SK-N-SH treated with all-trans-retinoic acid at 6 μM for 48 hours (cell line): ENCODE data around the gene STXBP1.

Experiments used
- ATAC-seq: fragments of 200-7000 bp; cut with Tn5 transposase; 3 replicates; pipeline ENCODE4 v1.9.1; 2020; ENCODE audit warnings: mild to moderate bottlenecking, moderate library complexity
- BACH2 ChIP-seq: fragments of 250-450 bp; sonication (Bioruptor Pico); IDR thresholded peaks from 2 replicates; pipeline ENCODE4 v1.9.0; 2021; ENCODE audit warnings: mild to moderate bottlenecking, borderline replicate concordance
- ESRRG ChIP-seq: fragments of 250-450 bp; sonication (Bioruptor Pico); IDR thresholded peaks from 2 replicates; pipeline ENCODE4 v1.6.1; 2021; ENCODE audit warnings: mild to moderate bottlenecking
- GLIS3 ChIP-seq: fragments of 250-450 bp; sonication (Bioruptor Pico); IDR thresholded peaks from 2 replicates; pipeline ENCODE4 v1.5.0; 2020; ENCODE audit warnings: mild to moderate bottlenecking, moderate library complexity
- ISL1 ChIP-seq: fragments of 250-450 bp; sonication (Bioruptor Pico); IDR thresholded peaks from 2 replicates; pipeline ENCODE4 v2.1.2; 2022; ENCODE audit warnings: mild to moderate bottlenecking, moderate library complexity
- OSR1 ChIP-seq: fragments of 250-450 bp; sonication (Bioruptor Pico); IDR thresholded peaks from 2 replicates; pipeline ENCODE4 v1.8.0; 2022; ENCODE audit warnings: moderate library complexity, mild to moderate bottlenecking, inconsistent platforms
- RARB ChIP-seq: fragments of 250-450 bp; sonication (Bioruptor Pico); IDR thresholded peaks from 2 replicates; pipeline ENCODE4 v1.8.0; 2021; ENCODE audit warnings: mild to moderate bottlenecking, moderate library complexity
- SNAI2 ChIP-seq: fragments of 250-450 bp; sonication (Bioruptor Pico); IDR thresholded peaks from 2 replicates; pipeline ENCODE4 v1.5.0; 2020; ENCODE audit warnings: mild to moderate bottlenecking, moderate library complexity
- TCF4 ChIP-seq: fragments of 250-450 bp; sonication (Bioruptor Pico); IDR thresholded peaks from 2 replicates; pipeline ENCODE4 v1.8.0; 2021; ENCODE audit warnings: mild to moderate bottlenecking, moderate library complexity, borderline replicate concordance
- TOX ChIP-seq: fragments of 250-450 bp; sonication (Bioruptor Pico); IDR thresholded peaks from 2 replicates; pipeline ENCODE4 v1.8.0; 2021; ENCODE audit warnings: mild to moderate bottlenecking, moderate library complexity, borderline replicate concordance
- ZC3H10 ChIP-seq: fragments of 250-450 bp; sonication (Bioruptor Pico); IDR thresholded peaks from 2 replicates; pipeline ENCODE4 v1.5.1; 2021; ENCODE audit warnings: mild to moderate bottlenecking, moderate library complexity
- ZFP30 ChIP-seq: fragments of 450-650 bp; formaldehyde crosslinking; IDR thresholded peaks from 2 replicates; pipeline ENCODE4 v1.5.0; 2022; ENCODE audit warnings: mild to moderate bottlenecking, moderate library complexity
- ZNF565 ChIP-seq: fragments of 450-650 bp; formaldehyde crosslinking; conservative IDR thresholded peaks from 2 replicates; pipeline ENCODE4 v1.5.0; 2020; ENCODE audit warnings: low read depth, mild to moderate bottlenecking, moderate library complexity
- ZNF70 ChIP-seq: fragments of 450-650 bp; formaldehyde crosslinking; IDR thresholded peaks from 2 replicates; pipeline ENCODE4 v1.5.0; 2020; ENCODE audit warnings: mild to moderate bottlenecking, moderate library complexity
- ZNF8 ChIP-seq: fragments of 450-650 bp; formaldehyde crosslinking; IDR thresholded peaks from 2 replicates; pipeline ENCODE4 v1.5.0; 2020; ENCODE audit warnings: mild to moderate bottlenecking, moderate library complexity
- TF ChIP-seq, protein P1 (sequence below): fragments of 250-450 bp; sonication (Bioruptor Pico); IDR thresholded peaks from 2 replicates; pipeline ENCODE4 v1.5.0; 2020; ENCODE audit warnings: mild to moderate bottlenecking, moderate library complexity
- TF ChIP-seq, protein P2 (sequence below): fragments of 250-450 bp; sonication (Bioruptor Pico); IDR thresholded peaks from 2 replicates; pipeline ENCODE4 v1.5.1; 2021; ENCODE audit warnings: mild to moderate bottlenecking, moderate library complexity
- TF ChIP-seq, protein P3 (sequence below): fragments of 250-450 bp; sonication (Bioruptor Pico); IDR thresholded peaks from 2 replicates; pipeline ENCODE4 v1.5.1; 2020; ENCODE audit warnings: low read depth, mild to moderate bottlenecking, moderate library complexity
- TF ChIP-seq, protein P4 (sequence below): fragments of 250-450 bp; sonication (Bioruptor Pico); IDR thresholded peaks from 2 replicates; pipeline ENCODE4 v1.8.0; 2020; ENCODE audit warnings: mild to moderate bottlenecking, moderate library complexity, borderline replicate concordance
- TF ChIP-seq, protein P5 (sequence below): fragments of 250-450 bp; sonication (Bioruptor Pico); IDR thresholded peaks from 2 replicates; pipeline ENCODE4 v1.8.0; 2021; ENCODE audit warnings: low read depth, mild to moderate bottlenecking, moderate library complexity, borderline replicate concordance

STXBP1 gene

DNA sequence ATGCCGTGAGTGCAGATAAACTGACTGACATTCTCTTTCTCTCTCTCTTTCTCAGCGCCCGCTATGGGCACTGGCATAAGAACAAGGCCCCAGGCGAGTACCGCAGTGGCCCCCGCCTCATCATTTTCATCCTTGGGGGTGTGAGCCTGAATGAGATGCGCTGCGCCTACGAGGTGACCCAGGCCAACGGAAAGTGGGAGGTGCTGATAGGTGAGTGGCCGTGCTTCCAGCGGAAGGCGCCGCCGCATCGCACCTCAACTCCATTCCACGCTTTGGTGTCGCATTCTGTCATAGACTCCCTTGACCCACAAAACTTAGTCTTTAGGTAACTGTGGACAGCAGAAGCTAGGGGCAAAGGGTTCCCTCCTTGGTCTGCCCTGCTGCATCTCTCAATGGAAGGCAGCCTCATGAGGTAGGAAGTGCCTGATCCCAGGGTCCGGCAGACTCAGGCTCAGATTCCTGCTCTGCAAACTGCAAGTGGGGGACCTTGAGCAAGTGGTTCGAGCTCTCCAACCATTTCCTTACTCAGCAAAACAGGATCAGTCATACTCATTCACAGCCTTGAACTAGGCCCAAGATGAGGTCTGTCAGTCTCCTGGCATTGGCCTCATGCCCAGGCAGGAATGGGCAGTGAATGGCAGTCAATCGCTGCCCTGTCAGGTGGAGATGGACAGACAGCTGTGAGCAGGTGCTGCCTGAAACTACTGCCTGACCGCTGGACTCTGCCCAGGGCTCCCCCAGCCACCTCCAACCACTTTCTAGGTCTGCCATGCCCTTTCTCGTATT lies 70.5 kb downstream of the STXBP1 start (continued):
- TF ChIP-seq, protein P1, sequence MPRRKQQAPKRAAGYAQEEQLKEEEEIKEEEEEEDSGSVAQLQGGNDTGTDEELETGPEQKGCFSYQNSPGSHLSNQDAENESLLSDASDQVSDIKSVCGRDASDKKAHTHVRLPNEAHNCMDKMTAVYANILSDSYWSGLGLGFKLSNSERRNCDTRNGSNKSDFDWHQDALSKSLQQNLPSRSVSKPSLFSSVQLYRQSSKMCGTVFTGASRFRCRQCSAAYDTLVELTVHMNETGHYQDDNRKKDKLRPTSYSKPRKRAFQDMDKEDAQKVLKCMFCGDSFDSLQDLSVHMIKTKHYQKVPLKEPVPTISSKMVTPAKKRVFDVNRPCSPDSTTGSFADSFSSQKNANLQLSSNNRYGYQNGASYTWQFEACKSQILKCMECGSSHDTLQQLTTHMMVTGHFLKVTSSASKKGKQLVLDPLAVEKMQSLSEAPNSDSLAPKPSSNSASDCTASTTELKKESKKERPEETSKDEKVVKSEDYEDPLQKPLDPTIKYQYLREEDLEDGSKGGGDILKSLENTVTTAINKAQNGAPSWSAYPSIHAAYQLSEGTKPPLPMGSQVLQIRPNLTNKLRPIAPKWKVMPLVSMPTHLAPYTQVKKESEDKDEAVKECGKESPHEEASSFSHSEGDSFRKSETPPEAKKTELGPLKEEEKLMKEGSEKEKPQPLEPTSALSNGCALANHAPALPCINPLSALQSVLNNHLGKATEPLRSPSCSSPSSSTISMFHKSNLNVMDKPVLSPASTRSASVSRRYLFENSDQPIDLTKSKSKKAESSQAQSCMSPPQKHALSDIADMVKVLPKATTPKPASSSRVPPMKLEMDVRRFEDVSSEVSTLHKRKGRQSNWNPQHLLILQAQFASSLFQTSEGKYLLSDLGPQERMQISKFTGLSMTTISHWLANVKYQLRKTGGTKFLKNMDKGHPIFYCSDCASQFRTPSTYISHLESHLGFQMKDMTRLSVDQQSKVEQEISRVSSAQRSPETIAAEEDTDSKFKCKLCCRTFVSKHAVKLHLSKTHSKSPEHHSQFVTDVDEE (CRISPR knock-in tag): no peak

DNA sequence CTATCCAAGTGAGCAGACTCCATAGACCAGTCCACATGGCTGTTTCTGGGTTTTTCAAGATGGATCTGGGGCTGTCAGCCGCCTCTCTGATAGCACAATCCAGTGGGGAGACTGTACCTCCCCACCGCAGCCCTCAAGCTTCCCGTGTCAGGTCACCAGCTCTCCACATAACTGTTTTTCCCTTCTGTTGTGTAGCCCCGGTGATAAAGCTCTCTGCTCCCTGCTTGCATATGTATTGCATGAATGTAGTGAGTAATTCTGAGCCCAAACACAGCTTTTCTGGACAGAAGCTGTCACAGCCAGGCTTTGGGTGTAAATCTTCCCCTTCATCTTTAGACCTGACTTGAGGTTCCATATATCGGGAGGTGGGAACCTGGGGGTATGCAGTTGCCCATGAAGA lies 71.6 kb downstream of the STXBP1 start:
- TF ChIP-seq, protein P1 (CRISPR knock-in tag): no peak
- TF ChIP-seq ESRRG (CRISPR knock-in tag): no peak
- ATAC-seq: no peak

DNA sequence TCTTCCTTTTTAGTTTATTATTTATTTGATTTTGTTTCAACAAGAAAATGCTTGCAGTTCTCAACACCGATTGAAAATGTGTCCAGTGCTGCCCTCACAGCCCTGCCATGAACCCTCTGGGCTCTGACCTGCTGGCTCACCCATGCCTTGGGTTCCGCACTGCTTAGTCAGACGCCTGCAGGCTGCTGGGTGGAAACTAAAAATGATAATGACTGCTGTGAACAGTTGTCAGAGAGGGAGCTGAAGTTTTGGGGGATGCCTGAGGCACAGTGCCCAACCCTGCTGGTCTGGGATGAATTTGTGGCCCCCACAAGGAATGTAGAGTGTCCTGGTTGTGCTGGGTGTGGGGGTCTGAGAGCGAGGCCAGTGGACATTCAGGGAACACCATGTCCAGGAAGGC lies 72.5 kb downstream of the STXBP1 start:
- TF ChIP-seq TOX: no peak
- TF ChIP-seq, protein P2, sequence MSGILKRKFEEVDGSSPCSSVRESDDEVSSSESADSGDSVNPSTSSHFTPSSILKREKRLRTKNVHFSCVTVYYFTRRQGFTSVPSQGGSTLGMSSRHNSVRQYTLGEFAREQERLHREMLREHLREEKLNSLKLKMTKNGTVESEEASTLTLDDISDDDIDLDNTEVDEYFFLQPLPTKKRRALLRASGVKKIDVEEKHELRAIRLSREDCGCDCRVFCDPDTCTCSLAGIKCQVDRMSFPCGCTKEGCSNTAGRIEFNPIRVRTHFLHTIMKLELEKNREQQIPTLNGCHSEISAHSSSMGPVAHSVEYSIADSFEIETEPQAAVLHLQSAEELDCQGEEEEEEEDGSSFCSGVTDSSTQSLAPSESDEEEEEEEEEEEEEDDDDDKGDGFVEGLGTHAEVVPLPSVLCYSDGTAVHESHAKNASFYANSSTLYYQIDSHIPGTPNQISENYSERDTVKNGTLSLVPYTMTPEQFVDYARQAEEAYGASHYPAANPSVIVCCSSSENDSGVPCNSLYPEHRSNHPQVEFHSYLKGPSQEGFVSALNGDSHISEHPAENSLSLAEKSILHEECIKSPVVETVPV (CRISPR knock-in tag): no peak
- TF ChIP-seq ZC3H10 (CRISPR knock-in tag): no peak
- TF ChIP-seq RARB (CRISPR knock-in tag): no peak
- no peak for TF ChIP-seq BACH2
- TF ChIP-seq ZFP30: no peak
- no peak for TF ChIP-seq GLIS3 (CRISPR knock-in tag)
- no peak for TF ChIP-seq TCF4 (CRISPR knock-in tag)
- TF ChIP-seq OSR1: no peak
- no peak for TF ChIP-seq ZNF70 (CRISPR knock-in tag)
- no peak for TF ChIP-seq SNAI2 (CRISPR knock-in tag)
- no peak for TF ChIP-seq ZNF8 (CRISPR knock-in tag)
- no peak for TF ChIP-seq ISL1 (CRISPR knock-in tag)
- peak; percentile 67 for ATAC-seq

DNA sequence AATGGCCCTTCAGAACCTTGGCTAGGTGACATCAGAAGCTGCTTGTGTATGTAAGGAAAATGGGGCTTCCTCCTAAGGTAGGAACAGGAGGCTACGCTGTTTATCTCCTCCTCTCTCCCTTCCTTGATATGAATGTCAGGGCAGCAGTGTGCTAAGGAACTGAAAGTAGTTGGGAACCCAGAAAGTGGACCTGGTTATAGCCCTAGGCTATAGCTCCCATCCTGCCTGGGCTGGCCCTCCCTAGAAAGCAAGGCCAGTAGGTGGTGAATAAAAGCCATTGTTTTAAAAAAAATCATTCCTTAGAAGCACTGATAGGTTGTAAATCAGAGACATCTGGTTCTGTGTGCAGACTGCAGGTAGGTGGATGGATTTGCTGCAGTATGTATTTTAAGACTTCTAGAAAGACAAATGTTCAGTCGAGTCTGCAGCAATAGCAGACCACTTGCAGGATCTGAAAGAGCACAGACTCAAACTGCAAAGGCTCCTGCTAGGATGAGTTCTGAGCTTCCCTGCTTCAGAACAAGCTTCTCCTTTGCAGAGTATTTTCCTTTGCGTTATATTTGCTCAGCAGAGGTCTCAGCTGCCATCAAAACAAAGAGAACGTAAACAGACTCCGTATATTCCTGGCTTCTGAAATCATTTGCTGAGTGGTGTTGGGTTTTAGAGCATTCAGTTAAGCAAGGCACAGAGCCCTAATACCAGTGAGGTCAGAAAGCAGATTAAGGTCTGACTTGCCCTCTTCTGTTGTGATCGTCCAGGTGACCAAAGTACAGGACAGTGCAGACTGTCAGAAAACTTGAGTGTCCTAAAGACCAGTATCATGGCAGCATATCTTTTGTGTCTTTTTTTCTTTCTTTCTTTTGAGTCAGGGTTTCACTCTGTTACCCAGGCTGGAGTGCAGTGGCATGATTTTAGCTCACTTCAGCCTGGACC lies 74.7 kb downstream of the STXBP1 start:
- no peak for ATAC-seq
- TF ChIP-seq, protein P2 (CRISPR knock-in tag): no peak
- no peak for TF ChIP-seq ZNF8 (CRISPR knock-in tag)
- TF ChIP-seq, protein P3, sequence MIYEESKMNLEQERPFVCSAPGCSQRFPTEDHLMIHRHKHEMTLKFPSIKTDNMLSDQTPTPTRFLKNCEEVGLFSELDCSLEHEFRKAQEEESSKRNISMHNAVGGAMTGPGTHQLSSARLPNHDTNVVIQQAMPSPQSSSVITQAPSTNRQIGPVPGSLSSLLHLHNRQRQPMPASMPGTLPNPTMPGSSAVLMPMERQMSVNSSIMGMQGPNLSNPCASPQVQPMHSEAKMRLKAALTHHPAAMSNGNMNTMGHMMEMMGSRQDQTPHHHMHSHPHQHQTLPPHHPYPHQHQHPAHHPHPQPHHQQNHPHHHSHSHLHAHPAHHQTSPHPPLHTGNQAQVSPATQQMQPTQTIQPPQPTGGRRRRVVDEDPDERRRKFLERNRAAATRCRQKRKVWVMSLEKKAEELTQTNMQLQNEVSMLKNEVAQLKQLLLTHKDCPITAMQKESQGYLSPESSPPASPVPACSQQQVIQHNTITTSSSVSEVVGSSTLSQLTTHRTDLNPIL (CRISPR knock-in tag): no peak
- TF ChIP-seq ISL1 (CRISPR knock-in tag): no peak
- TF ChIP-seq ZNF565 (CRISPR knock-in tag): no peak
- TF ChIP-seq, protein P4, sequence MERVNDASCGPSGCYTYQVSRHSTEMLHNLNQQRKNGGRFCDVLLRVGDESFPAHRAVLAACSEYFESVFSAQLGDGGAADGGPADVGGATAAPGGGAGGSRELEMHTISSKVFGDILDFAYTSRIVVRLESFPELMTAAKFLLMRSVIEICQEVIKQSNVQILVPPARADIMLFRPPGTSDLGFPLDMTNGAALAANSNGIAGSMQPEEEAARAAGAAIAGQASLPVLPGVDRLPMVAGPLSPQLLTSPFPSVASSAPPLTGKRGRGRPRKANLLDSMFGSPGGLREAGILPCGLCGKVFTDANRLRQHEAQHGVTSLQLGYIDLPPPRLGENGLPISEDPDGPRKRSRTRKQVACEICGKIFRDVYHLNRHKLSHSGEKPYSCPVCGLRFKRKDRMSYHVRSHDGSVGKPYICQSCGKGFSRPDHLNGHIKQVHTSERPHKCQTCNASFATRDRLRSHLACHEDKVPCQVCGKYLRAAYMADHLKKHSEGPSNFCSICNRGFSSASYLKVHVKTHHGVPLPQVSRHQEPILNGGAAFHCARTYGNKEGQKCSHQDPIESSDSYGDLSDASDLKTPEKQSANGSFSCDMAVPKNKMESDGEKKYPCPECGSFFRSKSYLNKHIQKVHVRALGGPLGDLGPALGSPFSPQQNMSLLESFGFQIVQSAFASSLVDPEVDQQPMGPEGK (CRISPR knock-in tag): no peak
- TF ChIP-seq BACH2: no peak
- TF ChIP-seq, protein P5, sequence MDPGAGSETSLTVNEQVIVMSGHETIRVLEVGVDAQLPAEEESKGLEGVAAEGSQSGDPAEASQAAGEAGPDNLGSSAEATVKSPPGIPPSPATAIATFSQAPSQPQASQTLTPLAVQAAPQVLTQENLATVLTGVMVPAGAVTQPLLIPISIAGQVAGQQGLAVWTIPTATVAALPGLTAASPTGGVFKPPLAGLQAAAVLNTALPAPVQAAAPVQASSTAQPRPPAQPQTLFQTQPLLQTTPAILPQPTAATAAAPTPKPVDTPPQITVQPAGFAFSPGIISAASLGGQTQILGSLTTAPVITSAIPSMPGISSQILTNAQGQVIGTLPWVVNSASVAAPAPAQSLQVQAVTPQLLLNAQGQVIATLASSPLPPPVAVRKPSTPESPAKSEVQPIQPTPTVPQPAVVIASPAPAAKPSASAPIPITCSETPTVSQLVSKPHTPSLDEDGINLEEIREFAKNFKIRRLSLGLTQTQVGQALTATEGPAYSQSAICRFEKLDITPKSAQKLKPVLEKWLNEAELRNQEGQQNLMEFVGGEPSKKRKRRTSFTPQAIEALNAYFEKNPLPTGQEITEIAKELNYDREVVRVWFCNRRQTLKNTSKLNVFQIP (CRISPR knock-in tag): no peak
- TF ChIP-seq ESRRG (CRISPR knock-in tag): no peak
